Measurements from ENCODE around the gene CNTLN. TPM values are rescaled to one million over a fixed set of nuclear protein-coding genes. Genes with fewer than 3 reads are reported as not detected.
"Not testable (repeated sequence)": the region's sequence is repeated elsewhere in the genome, so short reads cannot be mapped to it uniquely, and the experiment has no call there.

The CNTLN gene
- total RNA-seq, 3 donors from 2014 or later (not counting 1 experiment from before 2014, with no cell fraction given) = 0.32 to 1.6 (median 0.63) TPM

- H3K9me3 ChIP-seq (ENCODE audit: control insufficient read depth, insufficient read depth, low read length) = no peaks in the 10 kb centered on the region
- no peaks in the 10 kb centered on the region for H3K4me1 Mint-ChIP-seq
- no peak for ATAC-seq
Observed at GRCh38 chr9:17165764-17166163, 30.9 kb downstream of the CNTLN start.

GRCh38 chr9:17166346-17166745 is 31.5 kb downstream of the CNTLN start:
- Histone ChIP-seq H3K9me3 (ENCODE audit: control insufficient read depth, insufficient read depth, low read length) (no peaks in the 10 kb centered on the region), H3K27ac (ENCODE audit: low read length) (no peak overlapping the region), H3K4me1 (ENCODE audit: control insufficient read depth, insufficient read depth, low read length) (no peaks in the 10 kb centered on the region), H3K4me3 (ENCODE audit: low read length) (no peak overlapping the region), H3K27me3 (ENCODE audit: control insufficient read depth, insufficient read depth, low read length) (no peaks in the 10 kb centered on the region), H3K36me3 (ENCODE audit: control insufficient read depth, insufficient read depth, low read length) (no peaks in the 10 kb centered on the region)
- intact Hi-C loops (cut with micrococcal nuclease) = no loop called here
- Mint-ChIP-seq H3K4me3 (no peak overlapping the region), H3K27me3 (ENCODE audit: low read depth in 2 of 2) (no peaks in the 10 kb centered on the region), H3K9me3 (peaks cover 0 to 3% of the 10 kb centered on the region in 2 donors), H3K4me1 (no peaks in the 10 kb centered on the region), H3K36me3 (no peaks in the 10 kb centered on the region), H3K27ac (no peak overlapping the region)
- ATAC-seq = no peak
- no peak for TF ChIP-seq CTCF (IDR thresholded peaks at IDR 0.05)
- DNase-seq = no peak

More at GRCh38 chr9:17165764-17166163, 30.9 kb downstream of the CNTLN start:
- TF ChIP-seq CTCF (IDR thresholded peaks at IDR 0.05) = no peak
- intact Hi-C loops (cut with micrococcal nuclease) = no loop called here
- no peak overlapping the region for H3K4me3 Mint-ChIP-seq
- Histone ChIP-seq H3K36me3 (ENCODE audit: control insufficient read depth, insufficient read depth, low read length) (no peaks in the 10 kb centered on the region), H3K27ac (ENCODE audit: low read length) (no peak overlapping the region), H3K4me1 (ENCODE audit: control insufficient read depth, insufficient read depth, low read length) (no peaks in the 10 kb centered on the region), H3K27me3 (ENCODE audit: control insufficient read depth, insufficient read depth, low read length) (no peaks in the 10 kb centered on the region), H3K4me3 (ENCODE audit: low read length) (no peak overlapping the region)
- H3K9me3 Mint-ChIP-seq = peaks cover 0 to 3% of the 10 kb centered on the region in 2 donors
- H3K27me3 Mint-ChIP-seq (ENCODE audit: low read depth in 2 of 2) = no peaks in the 10 kb centered on the region
- no peak overlapping the region for H3K27ac Mint-ChIP-seq
- no peaks in the 10 kb centered on the region for H3K36me3 Mint-ChIP-seq
- DNase-seq = no peak

- no peak for TF ChIP-seq CTCF (IDR thresholded peaks at IDR 0.05)
- Mint-ChIP-seq H3K27ac (no peak overlapping the region), H3K4me1 (no peaks in the 10 kb centered on the region), H3K4me3 (no peak overlapping the region), H3K27me3 (ENCODE audit: low read depth in 2 of 2) (no peaks in the 10 kb centered on the region), H3K9me3 (peaks cover 0 to 2% of the 10 kb centered on the region in 2 donors), H3K36me3 (no peaks in the 10 kb centered on the region)
- DNase-seq (no peak), ATAC-seq (no peak)
- Histone ChIP-seq H3K4me1 (ENCODE audit: control insufficient read depth, insufficient read depth, low read length) (no peaks in the 10 kb centered on the region), H3K9me3 (ENCODE audit: control insufficient read depth, insufficient read depth, low read length) (no peaks in the 10 kb centered on the region), H3K27me3 (ENCODE audit: control insufficient read depth, insufficient read depth, low read length) (no peaks in the 10 kb centered on the region), H3K27ac (ENCODE audit: low read length) (no peak overlapping the region), H3K36me3 (ENCODE audit: control insufficient read depth, insufficient read depth, low read length) (no peaks in the 10 kb centered on the region), H3K4me3 (ENCODE audit: low read length) (no peak overlapping the region)
- 85% methylated on average over 5 of the region's 5 CpGs for WGBS (ENCODE audit: insufficient coverage)
- intact Hi-C loops (cut with micrococcal nuclease) = no loop called here
Observed at GRCh38 chr9:17171309-17172094, 36.7 kb downstream of the CNTLN start.

- H3K27me3 ChIP-seq (ENCODE audit: control insufficient read depth, insufficient read depth, low read length); H3K4me3 ChIP-seq (ENCODE audit: low read length); H3K27ac ChIP-seq (ENCODE audit: low read length); DNase-seq; H3K9me3 ChIP-seq (ENCODE audit: control insufficient read depth, insufficient read depth, low read length); H3K27me3 Mint-ChIP-seq (ENCODE audit: low read depth in 2 of 2); H3K36me3 ChIP-seq (ENCODE audit: control insufficient read depth, insufficient read depth, low read length); H3K4me1 Mint-ChIP-seq; ATAC-seq; H3K4me3 Mint-ChIP-seq; H3K36me3 Mint-ChIP-seq; H3K4me1 ChIP-seq (ENCODE audit: control insufficient read depth, insufficient read depth, low read length); intact Hi-C loops (cut with micrococcal nuclease); H3K27ac Mint-ChIP-seq; H3K9me3 Mint-ChIP-seq: not testable (repeated sequence)
- WGBS (ENCODE audit: insufficient coverage) = 95% methylated on average over 15 of the region's 15 CpGs
Observed at GRCh38 chr9:17177496-17177895, 42.7 kb downstream of the CNTLN start.
